ENCODE results near the gene IMPACT. TPM values are rescaled to one million over a fixed set of nuclear protein-coding genes. Genes with fewer than 3 reads are reported as not detected.
A peak's percentile ranks its signal among the peaks of the same experiment; 100 is the strongest.

IMPACT gene
- total RNA-seq, 1 experiment from 2014 or later = 36.2 TPM

DNA sequence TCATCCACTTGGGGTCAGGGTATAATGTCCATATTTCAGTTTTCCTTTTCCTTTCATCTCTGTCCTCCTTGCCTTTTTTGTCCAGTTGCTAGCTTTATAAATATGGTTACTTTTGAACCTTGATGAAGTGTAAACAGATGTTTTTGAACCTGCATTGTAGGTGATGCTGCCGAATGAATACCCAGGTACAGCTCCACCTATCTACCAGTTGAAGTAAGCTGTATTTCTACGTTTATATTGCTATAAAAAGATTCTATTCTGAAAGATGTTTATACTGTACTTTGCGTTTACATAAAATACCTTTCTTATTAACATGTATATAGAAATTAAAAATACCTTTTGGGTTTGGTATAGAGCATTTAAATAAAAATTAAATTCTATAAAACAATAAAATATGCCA is 2.2 kb downstream of the IMPACT start:
- Histone ChIP-seq H3K36me3 (ENCODE audit: control insufficient read depth, insufficient read depth, low read length) (peaks cover 3% of the 10 kb centered on the region), H3K27ac (ENCODE audit: low read length) (no peak overlapping the region), H3K9me3 (ENCODE audit: control insufficient read depth, insufficient read depth, low read depth, low read length) (peaks cover 4% of the 10 kb centered on the region; the same call in 1 of the 2 replicates), H3K27me3 (ENCODE audit: control insufficient read depth, insufficient read depth, low read length) (peaks cover 4% of the 10 kb centered on the region), H3K4me3 (ENCODE audit: low read depth in 2 of 2, low read length in 2 of 2) (no peak overlapping the region), H3K4me1 (ENCODE audit: control insufficient read depth, insufficient read depth, low read length) (peaks cover 4% of the 10 kb centered on the region; the same call in 1 of the 2 replicates)
- BruUV-seq (replicated peaks) = no TSS peak
- intact Hi-C loops (cut with micrococcal nuclease; ENCODE audit: unreplicated experiment) (loop anchor here (5.0 kb wide), 1 partner anchor 196 kb away; no protein-coding TSS in a partner anchor), in situ Hi-C loops (cut with HindIII; ENCODE audit: low pct_unique_long_range_greater_than_20kb, low sequenced_read_pairs) (no loop called here)
- ATAC-seq (no peak), DNase-seq (ENCODE audit: low read depth, low spot score) (no peak)
- CTCF ChIA-PET = interaction anchor here (0.9 to 1.0 kb wide), 2 partner anchors 59 to 69 kb away, joined by 4 read pairs; no protein-coding TSS in a partner anchor
- POLR2A ChIA-PET = interaction anchor here (0.6 kb wide), 1 partner anchor 1716 kb away, joined by 3 read pairs; no protein-coding TSS in a partner anchor
- no peak for TF ChIP-seq SIN3A (IDR thresholded peaks at IDR 0.05; ENCODE audit: borderline replicate concordance, insufficient read depth, low read depth, low read length)
- TF ChIP-seq, protein P1, sequence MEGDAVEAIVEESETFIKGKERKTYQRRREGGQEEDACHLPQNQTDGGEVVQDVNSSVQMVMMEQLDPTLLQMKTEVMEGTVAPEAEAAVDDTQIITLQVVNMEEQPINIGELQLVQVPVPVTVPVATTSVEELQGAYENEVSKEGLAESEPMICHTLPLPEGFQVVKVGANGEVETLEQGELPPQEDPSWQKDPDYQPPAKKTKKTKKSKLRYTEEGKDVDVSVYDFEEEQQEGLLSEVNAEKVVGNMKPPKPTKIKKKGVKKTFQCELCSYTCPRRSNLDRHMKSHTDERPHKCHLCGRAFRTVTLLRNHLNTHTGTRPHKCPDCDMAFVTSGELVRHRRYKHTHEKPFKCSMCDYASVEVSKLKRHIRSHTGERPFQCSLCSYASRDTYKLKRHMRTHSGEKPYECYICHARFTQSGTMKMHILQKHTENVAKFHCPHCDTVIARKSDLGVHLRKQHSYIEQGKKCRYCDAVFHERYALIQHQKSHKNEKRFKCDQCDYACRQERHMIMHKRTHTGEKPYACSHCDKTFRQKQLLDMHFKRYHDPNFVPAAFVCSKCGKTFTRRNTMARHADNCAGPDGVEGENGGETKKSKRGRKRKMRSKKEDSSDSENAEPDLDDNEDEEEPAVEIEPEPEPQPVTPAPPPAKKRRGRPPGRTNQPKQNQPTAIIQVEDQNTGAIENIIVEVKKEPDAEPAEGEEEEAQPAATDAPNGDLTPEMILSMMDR (IDR thresholded peaks at IDR 0.05) = peak; percentile 49; the same call in 1 of the 2 replicates

- peaks cover 3% of the 10 kb centered on the region for H3K36me3 ChIP-seq (ENCODE audit: control insufficient read depth, insufficient read depth, low read length)
- ChIA-PET CTCF (interaction anchor here (0.7 kb wide), 1 partner anchor 15 kb away, joined by 4 read pairs; no protein-coding TSS in a partner anchor), POLR2A (interaction anchor here (0.6 kb wide), 1 partner anchor 1717 kb away, joined by 3 read pairs; no protein-coding TSS in a partner anchor)
- H3K9me3 ChIP-seq (ENCODE audit: control insufficient read depth, insufficient read depth, low read depth, low read length) = peaks cover 4% of the 10 kb centered on the region; the same call in 1 of the 2 replicates
- in situ Hi-C loops (cut with HindIII; ENCODE audit: low pct_unique_long_range_greater_than_20kb, low sequenced_read_pairs) = no loop called here
- intact Hi-C loops (cut with micrococcal nuclease; ENCODE audit: unreplicated experiment) = loop anchor here (5.0 kb wide), 1 partner anchor 197 kb away; no protein-coding TSS in a partner anchor
- no peak for ATAC-seq
- H3K27ac ChIP-seq (ENCODE audit: low read length) = no peak overlapping the region
- TF ChIP-seq TCF7L2 (IDR thresholded peaks at IDR 0.05; ENCODE audit: low read depth, low read length) (no peak), REST (IDR thresholded peaks at IDR 0.05; ENCODE audit: insufficient read depth in 1 of 2, low read depth in 2 of 2, low read length in 1 of 2) (no peak), POLR2AphosphoS5 (IDR thresholded peaks at IDR 0.05; ENCODE audit: low read depth, low read length) (no peak), SIN3A (IDR thresholded peaks at IDR 0.05; ENCODE audit: borderline replicate concordance, insufficient read depth, low read depth, low read length) (no peak)
- TF ChIP-seq, protein P1 (IDR thresholded peaks at IDR 0.05) = no peak
- H3K4me3 ChIP-seq (ENCODE audit: low read depth in 2 of 2, low read length in 2 of 2) = no peak overlapping the region
- no peak for DNase-seq (ENCODE audit: low read depth, low spot score)
- H3K27me3 ChIP-seq (ENCODE audit: control insufficient read depth, insufficient read depth, low read length) = peaks cover 2% of the 10 kb centered on the region
- H3K4me1 ChIP-seq (ENCODE audit: control insufficient read depth, insufficient read depth, low read length) = peaks cover 4% of the 10 kb centered on the region; the same call in 1 of the 2 replicates
- no TSS peak for BruUV-seq (replicated peaks)
Observed at GRCh38 chr18:24429188-24429587, 2.7 kb downstream of the IMPACT start.

Measured in Panc1 (cell line).